ENCODE results near the gene ITGA3.

ITGA3 gene

DNA sequence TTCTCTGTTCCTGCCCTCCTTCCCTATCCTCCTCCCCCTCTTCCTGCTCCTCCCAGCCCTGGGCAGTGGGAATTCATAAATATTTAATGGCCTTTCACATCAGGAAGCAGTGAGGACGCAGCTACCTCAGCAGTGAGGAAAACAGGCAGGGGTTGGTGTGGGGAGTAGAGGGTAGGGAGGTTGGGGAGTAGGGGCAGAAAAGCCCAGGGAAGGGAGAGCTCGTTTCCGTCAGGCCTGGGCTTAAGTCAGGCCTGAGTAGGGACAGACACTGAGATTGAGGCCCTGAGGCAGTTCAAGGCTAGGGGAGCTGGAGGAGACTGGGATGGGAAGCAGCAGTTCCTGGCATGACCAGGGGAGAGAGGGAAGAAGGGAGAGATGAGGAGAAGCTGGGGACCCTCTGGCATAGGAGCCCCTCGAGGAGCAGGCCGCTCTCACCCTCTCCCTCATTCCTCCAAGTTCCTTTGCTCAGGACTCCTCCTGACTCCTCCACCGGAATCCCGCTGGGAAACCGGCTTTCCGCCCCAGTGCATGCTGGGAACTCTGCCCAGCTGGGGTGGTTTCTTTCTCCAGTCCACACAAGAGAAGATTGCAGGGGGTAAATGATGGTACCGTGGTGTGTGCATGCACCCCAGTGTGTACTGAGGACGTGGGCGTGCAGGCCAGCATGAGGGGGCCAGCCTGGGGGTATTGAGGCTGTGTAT is 67.9 kb downstream of the ITGA3 start:
- Histone ChIP-seq H3K27me3 (replicated peaks; ENCODE audit: control insufficient read depth, insufficient read depth, low read length, poor library complexity, severe bottlenecking) (no peaks in the 10 kb centered on the region), H3K4me1 (ENCODE audit: control insufficient read depth, insufficient read depth, low read length, poor library complexity, severe bottlenecking) (no peaks in the 10 kb centered on the region), H3K9me3 (ENCODE audit: control insufficient read depth, low read length) (no peaks in the 10 kb centered on the region), H3K36me3 (ENCODE audit: control insufficient read depth, insufficient read depth, low read length) (no peaks in the 10 kb centered on the region), H3K27ac (ENCODE audit: insufficient read depth, low read length, poor library complexity, severe bottlenecking) (no peak overlapping the region), H3K4me3 (ENCODE audit: insufficient read depth, low read depth, low read length, poor library complexity, severe bottlenecking) (no peak overlapping the region)
- DNase-seq: no peak

DNA sequence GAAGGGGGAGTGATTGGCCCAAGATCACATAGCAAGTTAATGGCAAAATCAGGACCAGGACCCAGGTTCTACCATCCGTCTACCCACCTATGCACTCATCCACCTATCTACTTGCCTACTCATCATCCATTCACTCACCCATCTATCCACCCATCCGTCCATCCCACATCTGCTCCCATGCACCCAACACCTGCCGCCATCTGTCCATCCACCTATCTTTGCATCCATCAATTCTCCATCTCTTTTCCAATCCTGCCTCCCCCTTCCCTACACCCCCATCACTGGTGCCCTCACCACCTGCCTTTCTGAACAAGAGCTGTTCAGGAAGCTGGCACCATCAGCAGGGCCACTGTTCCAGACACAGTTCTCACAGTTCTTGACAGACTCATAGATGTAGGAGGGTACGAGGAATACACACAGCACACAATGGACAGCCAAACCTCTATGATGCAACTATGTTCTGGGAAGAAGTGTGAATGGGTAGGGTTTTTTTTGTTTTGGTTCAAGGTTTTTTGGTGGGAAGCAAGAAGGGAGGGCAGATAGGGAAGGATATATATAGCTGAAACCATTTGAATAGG is 69.6 kb downstream of the ITGA3 start:
- Histone ChIP-seq H3K27ac (ENCODE audit: insufficient read depth, low read length, poor library complexity, severe bottlenecking) (no peak overlapping the region), H3K4me1 (ENCODE audit: control insufficient read depth, insufficient read depth, low read length, poor library complexity, severe bottlenecking) (peaks cover 11% of the 10 kb centered on the region), H3K9me3 (ENCODE audit: control insufficient read depth, low read length) (no peaks in the 10 kb centered on the region), H3K27me3 (replicated peaks; ENCODE audit: control insufficient read depth, insufficient read depth, low read length, poor library complexity, severe bottlenecking) (no peaks in the 10 kb centered on the region), H3K4me3 (ENCODE audit: insufficient read depth, low read depth, low read length, poor library complexity, severe bottlenecking) (no peak overlapping the region), H3K36me3 (ENCODE audit: control insufficient read depth, insufficient read depth, low read length) (no peaks in the 10 kb centered on the region)
- DNase-seq: no peak

DNA sequence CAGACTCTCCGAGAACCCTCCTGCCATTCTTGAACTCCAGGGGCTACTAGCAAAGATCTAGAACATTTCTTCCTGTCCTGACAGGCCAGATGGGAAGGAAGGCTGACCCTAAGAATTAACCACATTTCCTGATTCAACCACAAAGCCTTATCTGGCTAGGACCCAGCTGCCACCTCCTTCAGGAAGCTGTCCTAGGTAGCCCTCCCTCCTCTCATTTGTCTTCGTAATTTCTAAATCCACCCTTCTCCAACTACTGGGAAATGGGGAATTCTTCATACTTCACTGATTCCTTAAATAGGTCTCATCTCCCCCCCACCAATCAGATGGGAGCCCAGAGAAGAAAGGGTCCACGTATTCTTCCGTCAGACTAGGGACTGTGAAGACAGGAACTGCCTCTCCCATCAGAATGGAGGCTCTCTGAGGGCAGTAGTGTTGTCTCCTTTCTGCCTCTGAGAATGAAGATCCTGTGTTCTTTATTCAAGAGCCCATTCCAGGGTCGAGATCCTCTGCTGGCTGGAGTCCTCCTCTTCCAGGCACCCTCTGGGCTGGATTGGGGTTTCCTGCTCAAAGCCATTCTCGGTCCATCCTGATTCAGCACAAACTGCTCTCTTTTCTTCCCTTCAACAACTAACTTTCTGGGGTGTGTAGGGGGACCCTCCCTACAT is 71.9 kb downstream of the ITGA3 start:
- no peak for DNase-seq
- no peaks in the 10 kb centered on the region for H3K27me3 ChIP-seq (replicated peaks; ENCODE audit: control insufficient read depth, insufficient read depth, low read length, poor library complexity, severe bottlenecking)
- H3K36me3 ChIP-seq (ENCODE audit: control insufficient read depth, insufficient read depth, low read length): no peaks in the 10 kb centered on the region
- peaks cover 21% of the 10 kb centered on the region for H3K4me1 ChIP-seq (ENCODE audit: control insufficient read depth, insufficient read depth, low read length, poor library complexity, severe bottlenecking)
- H3K27ac ChIP-seq (ENCODE audit: insufficient read depth, low read length, poor library complexity, severe bottlenecking): no peak overlapping the region
- H3K4me3 ChIP-seq (ENCODE audit: insufficient read depth, low read depth, low read length, poor library complexity, severe bottlenecking): no peak overlapping the region
- no peaks in the 10 kb centered on the region for H3K9me3 ChIP-seq (ENCODE audit: control insufficient read depth, low read length)

DNA sequence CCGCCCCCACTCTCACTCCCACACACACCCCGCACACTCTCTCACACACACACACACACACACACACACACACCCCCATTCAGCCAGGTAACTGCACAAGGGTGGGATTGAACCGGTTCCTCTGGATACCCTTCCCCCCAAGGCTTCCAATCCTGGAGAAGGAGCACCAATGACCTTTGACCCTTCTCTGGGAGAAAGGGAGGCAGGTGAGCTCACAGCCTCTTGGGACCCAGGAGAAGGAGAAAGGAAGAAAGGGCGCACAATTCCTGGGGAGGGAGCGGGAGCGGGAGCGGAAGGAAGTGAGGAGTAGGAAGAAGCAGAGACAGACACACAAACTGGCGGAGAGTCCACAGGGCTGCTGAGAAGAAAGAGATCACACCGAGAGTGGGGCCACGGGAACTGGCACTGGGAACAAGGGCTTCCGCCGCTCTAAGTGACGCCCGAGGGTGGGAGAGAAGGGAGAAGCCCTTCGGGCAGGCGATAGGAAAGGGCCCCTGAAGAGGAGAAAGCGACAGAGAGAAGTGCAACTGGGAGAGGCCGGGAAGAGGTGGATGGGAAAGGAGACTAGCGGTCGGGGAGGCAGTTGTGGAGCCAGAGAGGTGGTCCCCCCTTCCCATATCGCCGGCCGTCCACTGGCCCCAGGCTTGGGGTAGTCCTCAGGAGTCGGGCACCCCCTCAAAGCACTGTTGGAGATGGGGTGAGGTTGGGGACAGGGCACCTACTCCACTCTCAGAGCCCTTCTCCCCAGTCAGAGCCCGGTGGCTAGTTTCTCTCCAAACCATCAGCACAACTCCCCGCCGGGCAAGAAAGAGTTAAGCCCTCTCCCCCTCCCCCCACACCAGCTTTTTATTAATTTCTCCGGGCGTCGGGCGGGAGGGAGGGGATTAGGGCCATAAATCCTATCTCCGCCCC is 72.8 kb downstream of the ITGA3 start:
- Histone ChIP-seq H3K9me3 (ENCODE audit: control insufficient read depth, low read length) (no peaks in the 10 kb centered on the region), H3K4me1 (ENCODE audit: control insufficient read depth, insufficient read depth, low read length, poor library complexity, severe bottlenecking) (peaks cover 21% of the 10 kb centered on the region), H3K4me3 (ENCODE audit: insufficient read depth, low read depth, low read length, poor library complexity, severe bottlenecking) (peak overlapping the region; percentile 49), H3K27me3 (replicated peaks; ENCODE audit: control insufficient read depth, insufficient read depth, low read length, poor library complexity, severe bottlenecking) (no peaks in the 10 kb centered on the region), H3K36me3 (ENCODE audit: control insufficient read depth, insufficient read depth, low read length) (no peaks in the 10 kb centered on the region), H3K27ac (ENCODE audit: insufficient read depth, low read length, poor library complexity, severe bottlenecking) (no peak overlapping the region)
- DNase-seq: no peak

DNA sequence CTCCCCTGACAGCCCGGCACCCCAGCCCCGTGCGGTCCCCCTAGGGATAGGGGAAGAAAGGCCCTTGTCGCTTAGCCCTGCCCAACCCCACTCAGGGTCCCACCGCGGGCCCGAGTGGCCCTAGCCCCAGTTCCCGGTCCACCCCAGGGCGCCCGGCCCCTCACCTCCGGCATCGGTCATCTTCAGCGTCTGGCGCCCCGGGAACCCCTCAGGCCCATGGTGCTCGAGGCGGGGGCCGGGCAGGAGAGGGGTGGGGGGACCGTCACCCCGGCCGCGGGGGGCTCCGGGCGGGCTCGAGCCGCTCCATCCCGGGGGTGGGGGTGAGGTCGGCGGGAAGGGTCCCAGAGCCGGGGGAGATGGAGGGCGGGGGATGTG is 73.4 kb downstream of the ITGA3 start:
- DNase-seq: no peak
- Histone ChIP-seq H3K9me3 (ENCODE audit: control insufficient read depth, low read length) (no peaks in the 10 kb centered on the region), H3K4me3 (ENCODE audit: insufficient read depth, low read depth, low read length, poor library complexity, severe bottlenecking) (peak overlapping the region; percentile 49), H3K27me3 (replicated peaks; ENCODE audit: control insufficient read depth, insufficient read depth, low read length, poor library complexity, severe bottlenecking) (no peaks in the 10 kb centered on the region), H3K4me1 (ENCODE audit: control insufficient read depth, insufficient read depth, low read length, poor library complexity, severe bottlenecking) (peaks cover 21% of the 10 kb centered on the region), H3K27ac (ENCODE audit: insufficient read depth, low read length, poor library complexity, severe bottlenecking) (no peak overlapping the region), H3K36me3 (ENCODE audit: control insufficient read depth, insufficient read depth, low read length) (peaks cover under 1% of the 10 kb centered on the region)

DNA sequence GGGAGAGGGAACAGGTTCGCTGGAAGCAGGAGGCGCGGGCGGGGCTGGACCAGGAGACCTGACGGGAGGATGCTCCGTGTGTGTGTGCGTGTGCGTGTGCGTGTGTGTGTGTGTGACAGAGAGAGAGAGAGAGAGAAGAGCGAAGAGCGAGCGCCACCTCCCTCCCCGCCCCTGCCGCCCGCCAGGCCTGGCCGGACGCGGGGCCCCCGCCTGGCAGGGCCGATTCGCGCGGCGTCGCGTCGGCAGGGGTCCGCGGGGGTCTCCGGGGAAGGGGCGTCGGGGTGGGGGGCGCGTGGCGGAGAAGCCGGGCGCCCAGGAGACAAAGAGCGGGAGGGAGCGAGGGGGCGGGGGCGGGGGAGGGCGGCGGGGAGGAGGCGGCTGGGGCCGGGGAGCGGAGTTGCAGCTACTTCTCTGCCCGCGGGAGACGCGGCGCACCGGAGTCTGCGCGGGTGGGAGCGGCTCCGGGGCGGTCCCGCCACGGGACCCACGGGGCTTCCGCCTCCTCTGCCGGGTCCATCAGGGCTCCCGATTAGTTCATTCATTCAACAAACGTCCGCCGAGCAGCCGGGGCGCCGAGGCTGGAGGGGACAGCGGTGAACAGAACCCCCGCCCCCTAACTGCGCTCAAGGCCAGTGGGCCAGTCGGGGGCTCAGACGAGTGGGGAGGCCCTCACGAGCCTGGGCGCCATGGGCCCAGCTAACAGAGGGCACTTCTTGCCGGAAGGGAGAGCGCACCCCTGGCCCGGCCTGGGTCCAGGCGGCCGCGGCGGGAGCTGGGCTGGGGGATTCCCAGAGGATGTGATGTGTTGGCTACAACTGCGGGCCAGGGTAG is 74.0 kb downstream of the ITGA3 start, which contains the start of gene SAMD14:
Gene SAMD14, minus strand, starts transcription at position 433 of the 831 bp plus-strand sequence. CDS start 5,201 bp downstream, outside the sequence.
- no peaks in the 10 kb centered on the region for H3K27me3 ChIP-seq (replicated peaks; ENCODE audit: control insufficient read depth, insufficient read depth, low read length, poor library complexity, severe bottlenecking)
- peaks cover 21% of the 10 kb centered on the region for H3K4me1 ChIP-seq (ENCODE audit: control insufficient read depth, insufficient read depth, low read length, poor library complexity, severe bottlenecking)
- peak; percentile 36 to 46 (median 44) for DNase-seq
- peaks cover 7% of the 10 kb centered on the region for H3K36me3 ChIP-seq (ENCODE audit: control insufficient read depth, insufficient read depth, low read length)
- H3K9me3 ChIP-seq (ENCODE audit: control insufficient read depth, low read length): no peaks in the 10 kb centered on the region
- peak within 1 kb of the TSS; percentile 62 for H3K4me3 ChIP-seq (ENCODE audit: insufficient read depth, low read depth, low read length, poor library complexity, severe bottlenecking)
- H3K27ac ChIP-seq (ENCODE audit: insufficient read depth, low read length, poor library complexity, severe bottlenecking): peak within 1 kb of the TSS; percentile 32

DNA sequence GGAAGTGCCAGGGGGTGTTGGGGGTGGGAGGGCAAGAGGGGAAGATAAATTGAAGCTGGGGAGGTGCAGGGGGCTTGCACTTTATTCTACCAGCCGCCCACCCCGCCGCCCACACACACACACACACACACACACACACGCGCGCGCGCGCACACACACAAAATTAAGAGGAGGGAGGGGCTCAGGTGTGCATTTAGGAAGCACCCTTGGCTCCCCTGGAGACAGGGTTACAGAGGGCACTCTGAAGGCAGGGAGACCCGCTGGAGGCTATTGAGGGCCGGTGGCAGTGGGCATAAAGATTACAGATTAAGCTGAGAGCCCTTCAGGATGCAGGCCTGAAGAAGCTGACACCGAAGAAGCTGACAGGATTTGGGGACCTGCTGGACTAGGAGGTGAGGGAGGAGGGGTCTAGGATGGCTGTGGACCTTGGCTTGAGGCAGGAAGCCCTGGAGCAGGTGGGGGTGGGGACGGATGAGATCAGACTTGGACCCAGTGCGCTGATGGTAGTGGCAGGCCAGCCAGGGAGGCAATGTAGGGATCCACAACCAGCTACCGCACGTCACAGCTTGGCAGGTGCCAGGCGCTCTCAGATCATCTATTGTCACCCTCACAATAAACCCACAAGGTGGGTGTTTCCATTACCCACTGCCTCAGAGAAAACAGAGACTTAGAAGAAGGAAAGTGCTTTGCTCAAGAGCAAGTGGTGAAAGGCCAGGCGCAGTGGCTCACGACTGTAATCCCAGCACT is 74.8 kb downstream of the ITGA3 start:
- Histone ChIP-seq H3K4me3 (ENCODE audit: insufficient read depth, low read depth, low read length, poor library complexity, severe bottlenecking) (peak overlapping the region; percentile 62), H3K27ac (ENCODE audit: insufficient read depth, low read length, poor library complexity, severe bottlenecking) (no peak overlapping the region), H3K9me3 (ENCODE audit: control insufficient read depth, low read length) (no peaks in the 10 kb centered on the region), H3K4me1 (ENCODE audit: control insufficient read depth, insufficient read depth, low read length, poor library complexity, severe bottlenecking) (peaks cover 21% of the 10 kb centered on the region), H3K27me3 (replicated peaks; ENCODE audit: control insufficient read depth, insufficient read depth, low read length, poor library complexity, severe bottlenecking) (no peaks in the 10 kb centered on the region), H3K36me3 (ENCODE audit: control insufficient read depth, insufficient read depth, low read length) (peaks cover 13% of the 10 kb centered on the region)
- DNase-seq: no peak

DNA sequence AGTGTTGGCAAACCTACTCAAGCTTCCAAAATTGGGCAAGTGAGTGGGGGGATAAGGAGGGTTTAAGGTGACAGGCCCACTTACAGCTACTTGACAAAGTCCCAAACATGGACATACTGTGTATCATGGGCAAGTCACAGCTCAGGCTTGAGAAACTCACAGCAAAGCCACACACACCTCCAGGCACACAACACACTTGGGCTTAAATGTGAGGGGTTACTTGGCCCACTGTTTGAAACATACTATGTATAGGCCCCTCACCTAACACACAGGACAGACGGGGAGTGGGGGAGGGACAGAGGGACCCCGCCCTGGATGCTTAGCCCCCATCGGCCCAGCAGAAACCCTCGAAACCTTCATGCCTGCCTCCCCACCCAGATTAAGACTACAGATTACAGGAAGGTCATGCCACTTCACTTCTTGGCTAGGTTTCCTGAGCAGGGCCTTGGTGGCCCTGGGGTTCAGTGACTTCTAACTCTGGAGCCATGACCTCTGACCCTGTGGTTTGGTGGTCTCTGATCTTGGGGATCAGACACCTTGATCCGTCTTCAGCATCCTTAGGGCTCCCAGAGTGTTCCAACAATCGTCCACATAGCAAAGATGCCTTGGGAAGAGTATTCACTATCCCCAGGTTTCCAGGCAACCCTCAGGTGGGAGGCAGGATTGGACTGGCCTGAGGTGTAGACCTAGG is 76.3 kb downstream of the ITGA3 start:
- Histone ChIP-seq H3K4me3 (ENCODE audit: insufficient read depth, low read depth, low read length, poor library complexity, severe bottlenecking) (no peak overlapping the region), H3K9me3 (ENCODE audit: control insufficient read depth, low read length) (no peaks in the 10 kb centered on the region), H3K36me3 (ENCODE audit: control insufficient read depth, insufficient read depth, low read length) (peaks cover 27% of the 10 kb centered on the region), H3K4me1 (ENCODE audit: control insufficient read depth, insufficient read depth, low read length, poor library complexity, severe bottlenecking) (peaks cover 21% of the 10 kb centered on the region), H3K27ac (ENCODE audit: insufficient read depth, low read length, poor library complexity, severe bottlenecking) (no peak overlapping the region), H3K27me3 (replicated peaks; ENCODE audit: control insufficient read depth, insufficient read depth, low read length, poor library complexity, severe bottlenecking) (no peaks in the 10 kb centered on the region)
- DNase-seq: no peak
